NT2/D1 (cell line): ENCODE data around the gene NTRK2.
A peak's percentile ranks its signal among the peaks of the same experiment; 100 is the strongest.

Source experiments
- DNase-seq: peaks from one replicate; pipeline ENCODE4 v3.0.0-alpha.2; 2011; ENCODE audit warnings: low read depth, low spot score
- H3K27me3 ChIP-seq: 2 replicates; pipeline ENCODE4 v1.6.0; 2011; ENCODE audit warnings: mild to moderate bottlenecking; ENCODE audit not compliant: insufficient read length, insufficient read depth
- H3K36me3 ChIP-seq: 2 replicates; pipeline ENCODE4 v1.6.1; 2011; ENCODE audit warnings: mild to moderate bottlenecking, low read length, mixed read lengths; ENCODE audit not compliant: insufficient read depth, insufficient read length
- H3K4me1 ChIP-seq: 2 replicates; pipeline ENCODE4 v1.5.1; 2011; ENCODE audit not compliant: insufficient read depth, insufficient read length
- H3K4me3 ChIP-seq: 2 replicates; pipeline ENCODE4 v1.5.1; 2011; ENCODE audit warnings: low read depth; ENCODE audit not compliant: insufficient read length
- H3K9ac ChIP-seq: 2 replicates; pipeline ENCODE4 v1.6.0; 2011; ENCODE audit warnings: low read depth; ENCODE audit not compliant: insufficient read length
- H3K9me3 ChIP-seq: 2 replicates; pipeline ENCODE4 v1.5.1; 2011; ENCODE audit warnings: mild to moderate bottlenecking, low read length; ENCODE audit not compliant: insufficient read depth
- SUZ12 ChIP-seq: IDR thresholded peaks from 2 replicates; pipeline ENCODE4 v1.6.1; 2011; ENCODE audit not compliant: insufficient read length, insufficient read depth; ENCODE audit errors: extremely low read depth
- YY1 ChIP-seq: IDR thresholded peaks from 2 replicates; pipeline ENCODE4 v1.6.1; 2011; ENCODE audit not compliant: insufficient read length, insufficient read depth
- ZNF274 ChIP-seq: IDR thresholded peaks from 2 replicates; pipeline ENCODE4 v1.6.1; 2011; ENCODE audit warnings: mild to moderate bottlenecking, low read depth, low read length

NTRK2 gene

GRCh38 chr9:85046475-85046874 is 376.9 kb downstream of the NTRK2 start:
- Histone ChIP-seq H3K4me3 (no peak overlapping the region), H3K27me3 (no peaks in the 10 kb centered on the region), H3K9ac (no peak overlapping the region), H3K9me3 (no peaks in the 10 kb centered on the region), H3K4me1 (no peaks in the 10 kb centered on the region), H3K36me3 (no peaks in the 10 kb centered on the region)
- TF ChIP-seq SUZ12 = no peak
- TF ChIP-seq ZNF274 = no peak
- TF ChIP-seq YY1 = no peak
- DNase-seq = no peak

GRCh38 chr9:85053206-85053786 is 383.8 kb downstream of the NTRK2 start:
- Histone ChIP-seq H3K4me3 (no peak overlapping the region), H3K9me3 (no peaks in the 10 kb centered on the region), H3K27me3 (no peaks in the 10 kb centered on the region), H3K36me3 (no peaks in the 10 kb centered on the region), H3K4me1 (no peaks in the 10 kb centered on the region), H3K9ac (no peak overlapping the region)
- DNase-seq = no peak
- no peak for TF ChIP-seq SUZ12
- TF ChIP-seq ZNF274 = no peak
- TF ChIP-seq YY1 = no peak

GRCh38 chr9:85054017-85054416 is 384.5 kb downstream of the NTRK2 start:
- DNase-seq = no peak
- H3K9ac ChIP-seq = no peak overlapping the region
- no peaks in the 10 kb centered on the region for H3K27me3 ChIP-seq
- no peak overlapping the region for H3K4me3 ChIP-seq
- no peaks in the 10 kb centered on the region for H3K36me3 ChIP-seq
- no peaks in the 10 kb centered on the region for H3K4me1 ChIP-seq
- H3K9me3 ChIP-seq = no peaks in the 10 kb centered on the region
- TF ChIP-seq YY1 (no peak), ZNF274 (no peak), SUZ12 (no peak)

- H3K9me3 ChIP-seq = no peaks in the 10 kb centered on the region
- TF ChIP-seq YY1 (no peak), ZNF274 (no peak), SUZ12 (no peak)
- DNase-seq = no peak
- H3K27me3 ChIP-seq = no peaks in the 10 kb centered on the region
- H3K4me3 ChIP-seq = no peak overlapping the region
- no peaks in the 10 kb centered on the region for H3K4me1 ChIP-seq
- H3K9ac ChIP-seq = no peak overlapping the region
- H3K36me3 ChIP-seq = no peaks in the 10 kb centered on the region
Measured at GRCh38 chr9:85055506-85056202, 386.1 kb downstream of the NTRK2 start.

- no peaks in the 10 kb centered on the region for H3K36me3 ChIP-seq
- DNase-seq = no peak
- H3K4me3 ChIP-seq = no peak overlapping the region
- H3K27me3 ChIP-seq = no peaks in the 10 kb centered on the region
- H3K9ac ChIP-seq = no peak overlapping the region
- H3K4me1 ChIP-seq = no peaks in the 10 kb centered on the region
- TF ChIP-seq YY1 (no peak), ZNF274 (no peak), SUZ12 (no peak)
- no peaks in the 10 kb centered on the region for H3K9me3 ChIP-seq
Measured at GRCh38 chr9:85056203-85056572, 386.7 kb downstream of the NTRK2 start.

- Histone ChIP-seq H3K4me1 (no peaks in the 10 kb centered on the region), H3K4me3 (no peak overlapping the region), H3K27me3 (no peaks in the 10 kb centered on the region), H3K36me3 (no peaks in the 10 kb centered on the region), H3K9ac (no peak overlapping the region), H3K9me3 (no peaks in the 10 kb centered on the region)
- TF ChIP-seq ZNF274 (no peak), SUZ12 (no peak), YY1 (no peak)
- no peak for DNase-seq
Measured at GRCh38 chr9:85061969-85062368, 392.4 kb downstream of the NTRK2 start.

GRCh38 chr9:85062385-85063022 is 393.0 kb downstream of the NTRK2 start:
- Histone ChIP-seq H3K9me3 (no peaks in the 10 kb centered on the region), H3K4me3 (no peak overlapping the region), H3K4me1 (no peaks in the 10 kb centered on the region), H3K9ac (no peak overlapping the region), H3K27me3 (no peaks in the 10 kb centered on the region), H3K36me3 (no peaks in the 10 kb centered on the region)
- DNase-seq = peak; percentile 11
- TF ChIP-seq YY1 = no peak
- no peak for TF ChIP-seq ZNF274
- TF ChIP-seq SUZ12 = no peak

GRCh38 chr9:85064811-85065371 is 395.4 kb downstream of the NTRK2 start:
- peaks cover 10% of the 10 kb centered on the region; the same call in 1 of the 2 replicates for H3K9me3 ChIP-seq
- no peaks in the 10 kb centered on the region for H3K36me3 ChIP-seq
- no peak for DNase-seq
- H3K4me1 ChIP-seq = no peaks in the 10 kb centered on the region
- no peak for TF ChIP-seq ZNF274
- no peak for TF ChIP-seq SUZ12
- no peak for TF ChIP-seq YY1
- H3K4me3 ChIP-seq = no peak overlapping the region
- no peaks in the 10 kb centered on the region for H3K27me3 ChIP-seq
- H3K9ac ChIP-seq = no peak overlapping the region
